MM.1S (cell line): Measurements from ENCODE around the gene REG1A.

Experiments
- DNase-seq: peaks from one replicate; pipeline ENCODE4 v3.0.0-alpha.2; 2015
- H2AFZ ChIP-seq: fragments of 300-600 bp; sonication (generic); 2 replicates; pipeline ENCODE4 v1.6.0; 2016; ENCODE audit warnings: antibody characterized with exemption, low read length
- H3F3A ChIP-seq: fragments of 300-600 bp; sonication (generic); 2 replicates; pipeline ENCODE4 v1.6.1; 2016; ENCODE audit warnings: mild to moderate bottlenecking, antibody characterized with exemption, low read length, moderate library complexity, mixed read lengths; ENCODE audit not compliant: insufficient read depth
- H3K27ac ChIP-seq: fragments of 300-600 bp; sonication (generic); 2 replicates; pipeline ENCODE4 v1.5.1; 2016; ENCODE audit warnings: mild to moderate bottlenecking, low read length
- H3K27me3 ChIP-seq: fragments of 300-600 bp; sonication (generic); replicated peaks from 2 replicates; pipeline ENCODE4 v1.6.0; 2016; ENCODE audit warnings: low read length; ENCODE audit not compliant: insufficient read depth
- H3K36me3 ChIP-seq: fragments of 300-600 bp; sonication (generic); replicated peaks from 2 replicates; pipeline ENCODE4 v1.6.1; 2016; ENCODE audit warnings: mild to moderate bottlenecking, low read length, mixed read lengths; ENCODE audit not compliant: insufficient read depth
- H3K4me1 ChIP-seq: fragments of 300-600 bp; sonication (generic); 2 replicates; pipeline ENCODE4 v1.6.1; 2016; ENCODE audit warnings: low read length, mixed read lengths
- H3K4me2 ChIP-seq: fragments of 300-600 bp; sonication (generic); 2 replicates; pipeline ENCODE4 v1.6.0; 2016; ENCODE audit warnings: low read depth, low read length
- H3K4me3 ChIP-seq: fragments of 300-600 bp; sonication (generic); 2 replicates; pipeline ENCODE4 v1.5.1; 2016; ENCODE audit warnings: low read length, mixed read lengths
- H3K79me2 ChIP-seq: fragments of 300-600 bp; sonication (generic); 2 replicates; pipeline ENCODE4 v1.6.1; 2016; ENCODE audit warnings: mixed run types, low read length, mixed read lengths
- H3K9ac ChIP-seq: fragments of 300-600 bp; sonication (generic); 2 replicates; pipeline ENCODE4 v1.6.1; 2016; ENCODE audit warnings: low read length, mixed read lengths
- H3K9me2 ChIP-seq: fragments of 300-600 bp; sonication (generic); replicated peaks from 2 replicates; pipeline ENCODE4 v1.6.1; 2016; ENCODE audit warnings: mild to moderate bottlenecking, low read length, mixed read lengths; ENCODE audit not compliant: insufficient read depth
- H3K9me3 ChIP-seq: fragments of 300-600 bp; sonication (generic); replicated peaks from 2 replicates; pipeline ENCODE4 v1.6.1; 2016; ENCODE audit warnings: mild to moderate bottlenecking, low read length, mixed read lengths; ENCODE audit not compliant: insufficient read depth
- H4K20me1 ChIP-seq: fragments of 300-600 bp; sonication (generic); 2 replicates; pipeline ENCODE4 v1.6.1; 2016; ENCODE audit warnings: mild to moderate bottlenecking, low read length, moderate library complexity, mixed read lengths; ENCODE audit not compliant: insufficient read depth
- EZH2 ChIP-seq: fragments of 300-600 bp; sonication (generic); optimal IDR thresholded peaks from 2 replicates; pipeline ENCODE3; 2017; ENCODE audit warnings: low read depth, mild to moderate bottlenecking, antibody characterized with exemption, low read length, mixed read lengths
- EZH2phosphoT487 ChIP-seq: fragments of 300-600 bp; sonication (generic); IDR thresholded peaks from 2 replicates; pipeline ENCODE4 v1.6.1; 2018; ENCODE audit warnings: antibody characterized with exemption, low read length
- TF ChIP-seq, protein P1 (sequence below): fragments of 300-600 bp; sonication (generic); IDR thresholded peaks from 2 replicates; pipeline ENCODE4 v1.5.1; 2016; ENCODE audit warnings: antibody characterized with exemption, low read length, mixed read lengths

Gene REG1A

DNA sequence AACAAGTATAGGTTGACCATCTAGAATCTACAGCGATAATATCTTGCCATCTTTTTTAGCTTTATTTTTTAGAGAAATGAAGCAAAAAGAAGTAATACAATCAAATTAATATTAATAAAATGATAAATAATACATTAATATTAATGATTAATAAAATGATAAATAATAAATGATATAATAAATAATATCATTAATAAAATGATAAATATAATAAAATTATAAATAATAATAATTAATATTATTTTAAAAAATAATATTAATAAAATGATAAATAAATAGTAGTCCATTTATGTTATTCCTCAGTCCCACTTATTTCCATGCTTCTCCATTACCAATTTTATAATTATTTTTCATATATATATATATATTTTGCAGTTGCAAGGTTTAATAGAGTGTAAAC, 42.5 kb downstream of the REG1A start:
- Histone ChIP-seq H3K4me1 (no peaks in the 10 kb centered on the region), H2AFZ (no peak overlapping the region), H3K4me2 (no peak overlapping the region), H3K9me3 (no peaks in the 10 kb centered on the region), H3K4me3 (no peak overlapping the region), H4K20me1 (no peaks in the 10 kb centered on the region), H3K79me2 (no peaks in the 10 kb centered on the region), H3F3A (no peaks in the 10 kb centered on the region), H3K36me3 (no peaks in the 10 kb centered on the region), H3K27ac (no peak overlapping the region), H3K9me2 (no peaks in the 10 kb centered on the region), H3K27me3 (no peaks in the 10 kb centered on the region), H3K9ac (no peak overlapping the region)
- TF ChIP-seq EZH2phosphoT487 (no peak), EZH2 (no peak)
- TF ChIP-seq, protein P1, sequence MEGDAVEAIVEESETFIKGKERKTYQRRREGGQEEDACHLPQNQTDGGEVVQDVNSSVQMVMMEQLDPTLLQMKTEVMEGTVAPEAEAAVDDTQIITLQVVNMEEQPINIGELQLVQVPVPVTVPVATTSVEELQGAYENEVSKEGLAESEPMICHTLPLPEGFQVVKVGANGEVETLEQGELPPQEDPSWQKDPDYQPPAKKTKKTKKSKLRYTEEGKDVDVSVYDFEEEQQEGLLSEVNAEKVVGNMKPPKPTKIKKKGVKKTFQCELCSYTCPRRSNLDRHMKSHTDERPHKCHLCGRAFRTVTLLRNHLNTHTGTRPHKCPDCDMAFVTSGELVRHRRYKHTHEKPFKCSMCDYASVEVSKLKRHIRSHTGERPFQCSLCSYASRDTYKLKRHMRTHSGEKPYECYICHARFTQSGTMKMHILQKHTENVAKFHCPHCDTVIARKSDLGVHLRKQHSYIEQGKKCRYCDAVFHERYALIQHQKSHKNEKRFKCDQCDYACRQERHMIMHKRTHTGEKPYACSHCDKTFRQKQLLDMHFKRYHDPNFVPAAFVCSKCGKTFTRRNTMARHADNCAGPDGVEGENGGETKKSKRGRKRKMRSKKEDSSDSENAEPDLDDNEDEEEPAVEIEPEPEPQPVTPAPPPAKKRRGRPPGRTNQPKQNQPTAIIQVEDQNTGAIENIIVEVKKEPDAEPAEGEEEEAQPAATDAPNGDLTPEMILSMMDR: no peak
- no peak for DNase-seq

DNA sequence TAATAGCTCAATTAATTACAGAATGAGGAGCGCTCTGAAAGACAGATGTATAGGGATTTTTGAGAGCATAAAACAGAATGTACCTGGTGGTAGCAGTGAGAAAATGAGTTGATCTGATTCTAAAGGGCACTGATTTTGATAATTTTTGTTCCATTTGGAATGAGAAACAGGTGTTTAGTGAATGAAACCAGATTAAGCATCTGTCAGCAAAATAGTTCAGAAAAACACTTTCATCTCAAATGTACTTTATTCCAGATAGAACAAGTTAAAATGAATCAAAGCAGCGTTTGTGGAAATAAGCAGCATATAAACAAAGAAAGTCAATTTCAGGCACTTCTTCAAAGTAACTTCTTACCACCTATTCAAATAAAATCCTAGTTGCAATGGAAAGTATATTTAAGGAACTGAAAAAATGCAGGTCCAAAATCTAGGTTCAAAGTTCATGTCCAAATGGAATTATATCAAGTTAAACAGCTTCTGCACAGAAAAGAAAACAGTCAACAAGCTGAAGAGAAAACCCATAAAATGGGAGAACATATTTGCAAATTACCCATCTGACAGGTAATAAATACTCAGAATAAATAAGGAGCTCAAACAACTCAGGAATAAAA, 51.2 kb downstream of the REG1A start:
- TF ChIP-seq EZH2 (no peak), EZH2phosphoT487 (no peak)
- TF ChIP-seq, protein P1: no peak
- H2AFZ ChIP-seq: no peak overlapping the region
- no peaks in the 10 kb centered on the region for H3K27me3 ChIP-seq
- no peaks in the 10 kb centered on the region for H3F3A ChIP-seq
- H3K27ac ChIP-seq: no peak overlapping the region
- no peaks in the 10 kb centered on the region for H3K79me2 ChIP-seq
- no peaks in the 10 kb centered on the region; the same call in 1 of the 2 replicates for H3K9me2 ChIP-seq
- H3K36me3 ChIP-seq: no peaks in the 10 kb centered on the region
- no peaks in the 10 kb centered on the region for H3K4me1 ChIP-seq
- DNase-seq: no peak
- no peak overlapping the region for H3K4me2 ChIP-seq
- no peaks in the 10 kb centered on the region for H4K20me1 ChIP-seq
- no peak overlapping the region for H3K9ac ChIP-seq
- no peaks in the 10 kb centered on the region for H3K9me3 ChIP-seq
- H3K4me3 ChIP-seq: no peak overlapping the region
